Keratinocyte (primary cell): ENCODE results near the gene RBMS3. TPM values are rescaled to one million over a fixed set of nuclear protein-coding genes. Genes with fewer than 3 reads are reported as not detected.

ENCODE experiments used
- DNase-seq: peaks from one replicate; pipeline ENCODE4 v3.0.0-alpha.2; 2011; ENCODE audit warnings: low read depth, missing footprints, low spot score
- FAIRE-seq: peaks from 2 replicates; lab custom pipeline; 2011; peaks lifted over from hg19 to GRCh38; lab: Jason Lieb, UNC
- H2AFZ ChIP-seq: 2 replicates; pipeline ENCODE4 v1.6.0; 2012; ENCODE audit warnings: low read length, control low read depth, inconsistent platforms; ENCODE audit not compliant: control insufficient read depth
- H3K27ac ChIP-seq: 2 replicates; pipeline ENCODE4 v1.5.1; 2011; ENCODE audit warnings: low read length; ENCODE audit not compliant: control insufficient read depth, insufficient read depth
- H3K27me3 ChIP-seq: 3 replicates; pipeline ENCODE4 v1.6.0; 2011; ENCODE audit warnings: low read length; ENCODE audit not compliant: control insufficient read depth, insufficient read depth; ENCODE audit errors: extremely low read depth
- H3K36me3 ChIP-seq, 2 experiments: 2 replicates in 1 of 2; 3 replicates in 1 of 2; pipeline ENCODE4 v1.5.1; 2011; ENCODE audit warnings: low read length in 2 of 2, mild to moderate bottlenecking in 1 of 2; ENCODE audit not compliant: control insufficient read depth in 2 of 2, insufficient read depth in 2 of 2; ENCODE audit errors: extremely low read depth in 1 of 2
- H3K4me1 ChIP-seq: 3 replicates; pipeline ENCODE4 v1.5.1; 2011; ENCODE audit warnings: low read length; ENCODE audit not compliant: control insufficient read depth, insufficient read depth; ENCODE audit errors: extremely low read depth
- H3K4me2 ChIP-seq: 3 replicates; pipeline ENCODE4 v1.6.0; 2011; ENCODE audit warnings: low read depth, low read length; ENCODE audit not compliant: control insufficient read depth, insufficient read depth; ENCODE audit errors: extremely low read depth
- H3K4me3 ChIP-seq, 3 experiments: fragments of 200-600 bp in 1 of 3; sonication (generic) in 1 of 3; 2 replicates in 2 of 3; 3 replicates in 1 of 3; pipeline ENCODE4 v1.5.1; 2011 to 2016; ENCODE audit warnings: low read length in 3 of 3, mild to moderate bottlenecking in 3 of 3, control low read depth in 2 of 3, inconsistent platforms in 1 of 3, low read depth in 1 of 3, mixed read lengths in 1 of 3, mixed run types in 1 of 3, moderate library complexity in 1 of 3; ENCODE audit not compliant: control insufficient read depth in 2 of 3, insufficient read depth in 2 of 3; ENCODE audit errors: extremely low read depth in 1 of 3
- H3K79me2 ChIP-seq: 2 replicates; pipeline ENCODE4 v1.6.0; 2012; ENCODE audit warnings: low read length; ENCODE audit not compliant: control insufficient read depth, insufficient read depth
- H3K9ac ChIP-seq: 3 replicates; pipeline ENCODE4 v1.6.0; 2011; ENCODE audit warnings: low read length; ENCODE audit not compliant: control insufficient read depth, insufficient read depth; ENCODE audit errors: extremely low read depth
- H3K9me1 ChIP-seq: 3 replicates; pipeline ENCODE4 v1.6.0; 2011; ENCODE audit warnings: low read length; ENCODE audit not compliant: control insufficient read depth, insufficient read depth; ENCODE audit errors: extremely low read depth
- H3K9me3 ChIP-seq: 2 replicates; pipeline ENCODE4 v1.5.1; 2012; ENCODE audit warnings: low read depth, low read length; ENCODE audit not compliant: control insufficient read depth
- H4K20me1 ChIP-seq: 3 replicates; pipeline ENCODE4 v1.6.0; 2011; ENCODE audit warnings: low read length; ENCODE audit not compliant: control insufficient read depth, insufficient read depth; ENCODE audit errors: extremely low read depth
- EZH2 ChIP-seq: IDR thresholded peaks from one replicate; pipeline ENCODE4 v1.6.1; 2012; ENCODE audit warnings: inconsistent platforms, mild to moderate bottlenecking, low read length, moderate library complexity
- dilution Hi-C: fragments of 300-500 bp; cut with MboI; formaldehyde crosslinking; loops from one replicate; pipeline ENCODE4 v1.7.0; 2020; ENCODE audit warnings: low sequenced_read_pairs; ENCODE audit not compliant: extremely low pct_ligation_motif_present
- polyA plus RNA-seq, 5 experiments: library from polyadenylated mRNA; depleted of rRNA in 3 of 5; stranded (reverse) in 3 of 5; stranded (forward) in 1 of 5; unstranded in 1 of 5; fragments of >200 nt; gene quantifications; 1 replicate in 1 of 5; 2 replicates in 3 of 5; 3 replicates in 1 of 5; pipeline versions ENCODE4 v1.2.1 to v1.2.3, GENCODE V29; 2011 to 2012; ENCODE audit warnings: missing spikeins in 2 of 5, low read depth in 1 of 5, low replicate concordance in 1 of 5
- TF ChIP-seq, protein P1 (sequence below), 3 experiments: IDR thresholded peaks in 1 of 3; conservative IDR thresholded peaks in 1 of 3; optimal IDR thresholded peaks in 1 of 3; 2 replicates in 2 of 3; 3 replicates in 1 of 3; pipeline versions ENCODE3 to v1.5.1; 2011; ENCODE audit warnings: low read length in 3 of 3, mild to moderate bottlenecking in 3 of 3, moderate library complexity in 2 of 3, control low read depth in 1 of 3, inconsistent platforms in 1 of 3; ENCODE audit not compliant: insufficient read depth in 2 of 3; ENCODE audit errors: extremely low read depth in 1 of 3

Gene RBMS3
- polyA plus RNA-seq, 1 donor (not counting 4 experiments of a cell fraction or from before 2014, with no cell fraction given) = 2.3 TPM

DNA sequence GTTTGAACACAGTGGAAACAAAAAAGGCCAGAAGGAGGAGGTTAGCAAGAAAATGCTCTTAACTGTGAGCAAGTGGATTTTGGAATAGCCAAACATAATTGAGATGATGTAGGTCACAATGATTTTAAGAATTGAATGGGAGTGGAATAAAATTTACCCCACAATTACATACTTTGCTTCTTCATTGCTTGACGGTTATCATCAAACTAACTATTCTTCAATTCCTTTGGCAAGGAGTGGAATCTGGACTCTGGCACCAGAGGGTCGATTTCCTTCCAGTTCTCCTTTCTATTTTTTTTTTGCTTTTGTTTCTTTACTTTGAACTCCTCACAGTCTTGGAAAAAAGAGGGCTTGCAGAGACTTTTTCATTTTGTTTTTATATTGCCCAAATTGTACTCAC is 691.0 kb downstream of the RBMS3 start:
- Histone ChIP-seq H3K4me3 (no peak overlapping the region), H3K9ac (no peak overlapping the region), H3K36me3 (no peaks in the 10 kb centered on the region), H3K27ac (no peak overlapping the region), H3K79me2 (no peaks in the 10 kb centered on the region), H2AFZ (no peak overlapping the region), H3K4me1 (no peaks in the 10 kb centered on the region), H4K20me1 (no peaks in the 10 kb centered on the region), H3K27me3 (no peaks in the 10 kb centered on the region), H3K9me3 (no peaks in the 10 kb centered on the region), H3K9me1 (no peaks in the 10 kb centered on the region), H3K4me2 (no peak overlapping the region)
- dilution Hi-C loops = no loop called here
- DNase-seq = no peak
- FAIRE-seq = no peak
- no peak for TF ChIP-seq EZH2
- TF ChIP-seq, protein P1, sequence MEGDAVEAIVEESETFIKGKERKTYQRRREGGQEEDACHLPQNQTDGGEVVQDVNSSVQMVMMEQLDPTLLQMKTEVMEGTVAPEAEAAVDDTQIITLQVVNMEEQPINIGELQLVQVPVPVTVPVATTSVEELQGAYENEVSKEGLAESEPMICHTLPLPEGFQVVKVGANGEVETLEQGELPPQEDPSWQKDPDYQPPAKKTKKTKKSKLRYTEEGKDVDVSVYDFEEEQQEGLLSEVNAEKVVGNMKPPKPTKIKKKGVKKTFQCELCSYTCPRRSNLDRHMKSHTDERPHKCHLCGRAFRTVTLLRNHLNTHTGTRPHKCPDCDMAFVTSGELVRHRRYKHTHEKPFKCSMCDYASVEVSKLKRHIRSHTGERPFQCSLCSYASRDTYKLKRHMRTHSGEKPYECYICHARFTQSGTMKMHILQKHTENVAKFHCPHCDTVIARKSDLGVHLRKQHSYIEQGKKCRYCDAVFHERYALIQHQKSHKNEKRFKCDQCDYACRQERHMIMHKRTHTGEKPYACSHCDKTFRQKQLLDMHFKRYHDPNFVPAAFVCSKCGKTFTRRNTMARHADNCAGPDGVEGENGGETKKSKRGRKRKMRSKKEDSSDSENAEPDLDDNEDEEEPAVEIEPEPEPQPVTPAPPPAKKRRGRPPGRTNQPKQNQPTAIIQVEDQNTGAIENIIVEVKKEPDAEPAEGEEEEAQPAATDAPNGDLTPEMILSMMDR (optimal IDR thresholded peaks at IDR 0.05 in 1 of 3, IDR thresholded peaks at IDR 0.05 in 1 of 3, conservative IDR thresholded peaks at IDR 0.05 in 1 of 3; ENCODE audit: extremely low read depth in 1 of 3, insufficient read depth in 2 of 3, low read length in 3 of 3) = no peak

DNA sequence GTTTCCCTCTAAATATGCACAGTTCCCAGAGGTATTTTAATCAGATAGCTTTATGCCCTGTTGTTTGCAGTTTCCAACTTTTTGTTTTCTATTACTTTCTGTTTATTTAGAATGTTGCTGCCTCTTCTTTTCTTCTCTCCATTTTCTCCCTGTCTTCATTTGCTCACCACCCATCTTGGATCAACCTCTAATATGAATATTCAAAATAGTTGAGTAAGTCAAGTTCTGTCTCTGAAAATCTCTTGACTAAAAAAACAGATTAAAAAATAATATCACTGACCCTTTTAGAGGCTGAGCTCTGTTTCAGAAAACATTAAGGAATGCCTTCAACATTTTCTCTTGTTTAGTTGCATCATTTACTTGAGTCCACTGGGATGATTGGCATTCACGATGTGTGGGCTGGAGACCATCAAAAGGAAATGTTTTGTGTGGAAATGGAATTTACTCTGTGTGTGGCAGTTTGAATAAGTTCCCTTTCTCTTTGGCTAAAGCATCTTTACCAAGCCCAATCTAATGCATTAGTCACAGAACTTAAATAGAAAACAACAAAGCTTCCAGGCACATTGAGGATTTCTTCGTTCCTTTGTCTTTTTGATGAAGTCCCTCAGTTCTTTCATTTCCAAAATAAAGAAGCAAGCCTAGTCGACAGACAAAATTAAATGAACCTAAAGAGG is 691.6 kb downstream of the RBMS3 start:
- no peaks in the 10 kb centered on the region for H3K27me3 ChIP-seq
- DNase-seq (no peak), FAIRE-seq (peak; percentile 26)
- dilution Hi-C loops = no loop called here
- no peaks in the 10 kb centered on the region for H4K20me1 ChIP-seq
- H3K79me2 ChIP-seq = no peaks in the 10 kb centered on the region
- no peak overlapping the region for H2AFZ ChIP-seq
- no peaks in the 10 kb centered on the region for H3K9me1 ChIP-seq
- no peak overlapping the region for H3K27ac ChIP-seq
- TF ChIP-seq, protein P1 (optimal IDR thresholded peaks at IDR 0.05 in 1 of 3, IDR thresholded peaks at IDR 0.05 in 1 of 3, conservative IDR thresholded peaks at IDR 0.05 in 1 of 3; ENCODE audit: extremely low read depth in 1 of 3, insufficient read depth in 2 of 3, low read length in 3 of 3) = no peak
- TF ChIP-seq EZH2 = no peak
- no peak overlapping the region for H3K4me3 ChIP-seq
- no peak overlapping the region for H3K9ac ChIP-seq
- H3K4me2 ChIP-seq = no peak overlapping the region
- no peaks in the 10 kb centered on the region for H3K4me1 ChIP-seq
- no peaks in the 10 kb centered on the region for H3K9me3 ChIP-seq
- no peaks in the 10 kb centered on the region for H3K36me3 ChIP-seq
